GM10847 (cell line): Measurements from ENCODE around the gene IQSEC1.

Experiments
- POLR2A ChIP-seq: IDR thresholded peaks from 2 replicates; pipeline ENCODE4 v1.6.1; 2011; ENCODE audit not compliant: insufficient read length; ENCODE audit errors: extremely low read depth

The IQSEC1 gene

DNA sequence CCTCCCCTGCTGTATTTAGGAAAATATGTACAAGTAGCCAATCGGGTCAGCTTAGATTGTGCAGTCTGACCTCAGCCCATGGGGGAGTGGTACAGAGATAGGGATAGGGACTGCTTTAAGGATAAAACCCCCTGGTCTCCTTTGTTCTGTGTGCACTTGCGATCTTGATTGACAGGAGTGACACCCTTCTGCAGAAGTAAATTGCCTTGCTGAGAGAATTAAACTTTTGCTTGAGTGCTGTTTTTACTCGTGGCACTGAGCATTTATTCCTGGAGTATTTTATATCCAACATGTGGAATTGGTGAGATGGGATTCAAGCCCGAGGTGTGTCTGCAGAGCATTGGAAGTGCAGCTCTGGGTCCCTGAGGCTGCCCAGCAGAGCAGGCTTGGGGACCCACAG lies 208.0 kb downstream of the IQSEC1 start:
- TF ChIP-seq POLR2A = no peak

DNA sequence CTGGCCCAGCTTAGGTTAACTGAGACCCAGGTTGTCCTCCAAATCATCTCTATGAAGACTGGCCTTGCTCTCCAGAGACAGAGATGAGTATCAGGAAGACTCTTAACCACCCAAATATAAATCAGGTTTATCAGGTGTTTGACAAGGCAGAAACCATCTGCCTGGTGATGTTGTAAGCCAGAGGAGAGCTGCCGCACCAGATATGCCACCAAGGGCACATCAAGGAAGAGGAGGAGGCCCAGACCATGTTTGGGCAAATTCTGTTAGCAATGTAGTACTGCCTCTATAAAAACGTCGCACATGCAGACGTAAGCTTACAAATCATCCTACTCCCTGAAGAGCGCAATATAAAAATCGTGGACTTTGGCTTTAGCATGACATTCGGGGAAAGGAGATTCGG lies 210.8 kb downstream of the IQSEC1 start:
- TF ChIP-seq POLR2A = no peak

DNA sequence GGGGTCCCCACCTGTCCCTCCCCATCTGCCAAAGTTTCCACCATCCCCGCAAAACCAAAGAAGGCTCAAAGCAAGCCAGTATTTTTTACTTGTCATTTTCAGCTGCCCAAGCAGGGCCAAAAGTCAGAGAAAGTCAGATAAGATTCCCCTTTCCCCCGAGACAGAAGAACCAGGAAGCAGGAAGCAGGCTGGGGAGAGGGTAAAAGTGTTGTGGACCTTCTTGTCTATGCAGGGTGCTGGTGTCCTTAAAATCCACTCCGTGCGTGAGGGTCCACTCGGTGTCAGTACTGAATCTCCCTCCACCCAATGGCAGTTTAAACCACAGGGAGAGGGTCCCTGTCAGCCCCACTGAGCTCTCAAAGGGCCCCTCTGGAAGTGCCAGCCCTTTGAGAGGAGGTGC lies 211.6 kb downstream of the IQSEC1 start:
- TF ChIP-seq POLR2A = no peak

DNA sequence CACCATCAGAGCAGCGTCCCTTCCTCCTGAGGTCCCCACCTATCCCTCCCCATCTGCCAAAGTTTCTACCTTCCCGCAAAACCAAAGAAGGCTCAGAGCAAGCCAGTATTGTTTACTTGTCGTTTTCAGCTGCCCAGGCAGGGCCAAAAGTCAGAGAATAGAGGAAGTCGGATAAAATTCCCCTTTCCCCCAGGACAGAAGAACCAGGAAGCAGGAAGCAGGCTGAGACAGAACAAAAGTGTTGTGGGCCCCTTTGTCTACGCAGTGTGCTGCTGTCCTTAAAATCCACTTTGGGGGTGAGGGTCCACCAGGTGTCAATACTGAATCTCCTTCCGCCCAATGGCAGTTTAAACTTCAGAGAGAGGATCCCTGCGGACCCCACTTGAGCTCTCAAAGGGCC lies 213.4 kb downstream of the IQSEC1 start:
- no peak for TF ChIP-seq POLR2A

GRCh38 chr3:12856626-12857025 lies 216.6 kb downstream of the IQSEC1 start:
- no peak for TF ChIP-seq POLR2A

DNA sequence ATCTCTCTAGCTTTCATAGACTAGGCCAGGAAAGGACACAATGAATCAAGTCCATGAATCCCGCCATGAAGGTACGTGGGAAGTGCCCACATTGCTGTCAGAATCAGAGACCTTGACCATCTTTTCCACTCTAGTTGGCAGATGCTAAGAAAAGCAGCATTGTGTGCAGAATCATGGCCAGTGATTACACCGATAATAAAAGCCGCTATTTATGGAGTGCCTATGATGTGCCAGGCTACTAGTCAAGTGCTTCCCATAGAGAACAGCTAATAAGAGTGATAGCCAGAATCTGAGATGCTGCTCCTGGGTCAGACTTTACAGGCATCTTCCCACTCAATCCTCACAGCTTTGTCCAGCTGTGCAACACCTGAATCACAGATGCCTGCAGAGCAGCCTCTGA lies 218.7 kb downstream of the IQSEC1 start:
- TF ChIP-seq POLR2A = no peak

DNA sequence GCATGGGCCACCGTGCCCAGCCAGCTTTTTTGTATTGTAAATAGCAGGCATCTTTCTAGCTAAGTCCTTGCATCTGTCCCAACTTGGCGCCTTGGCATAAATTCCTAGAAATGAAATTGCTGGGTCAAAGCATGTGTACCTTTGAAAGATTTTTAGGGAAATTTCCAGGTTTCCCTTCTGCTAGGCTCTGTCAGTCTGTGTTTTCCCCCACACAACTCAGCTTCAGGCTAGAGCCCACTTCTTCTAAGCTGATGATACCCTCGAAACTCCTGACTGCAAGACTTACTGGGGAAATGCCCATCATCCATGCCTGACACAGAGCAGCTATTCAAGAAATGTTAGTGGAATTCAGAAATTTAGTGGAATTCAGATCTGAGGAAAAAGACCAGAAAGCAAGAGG lies 221.0 kb downstream of the IQSEC1 start:
- TF ChIP-seq POLR2A = no peak
